H1 (cell line): ENCODE measurements around the gene SMIM24.

Experiments
- CTCF ChIP-seq, 3 experiments: IDR thresholded peaks; 1 replicate in 2 of 3; 2 replicates in 1 of 3; pipeline versions ENCODE4 v1.5.1 to v1.6.1; 2011; ENCODE audit warnings: low read length in 3 of 3, mild to moderate bottlenecking in 3 of 3, inconsistent platforms in 2 of 3, low read depth in 1 of 3, moderate library complexity in 1 of 3; ENCODE audit not compliant: insufficient read depth in 1 of 3; ENCODE audit errors: control extremely low read depth in 1 of 3
- EZH2 ChIP-seq: fragments of 200-600 bp; sonication (generic); IDR thresholded peaks from 2 replicates; pipeline ENCODE4 v1.7.1; 2012; ENCODE audit warnings: low read depth, mild to moderate bottlenecking, moderate library complexity, low read length, inconsistent platforms; ENCODE audit not compliant: severe bottlenecking
- KDM1A ChIP-seq: fragments of 200-600, 300-600 bp; sonication (generic); IDR thresholded peaks from 2 replicates; pipeline ENCODE4 v1.7.1; 2016; ENCODE audit warnings: mild to moderate bottlenecking, low read length, borderline replicate concordance

- TF ChIP-seq CTCF (IDR thresholded peaks at IDR 0.05; ENCODE audit: control extremely low read depth in 1 of 3, insufficient read depth in 1 of 3, low read depth in 1 of 3, low read length in 3 of 3) = no peak
- no peak for TF ChIP-seq KDM1A
- TF ChIP-seq EZH2 = no peak
These were observed 6.3 kb downstream of the SMIM24 start for GRCh38 chr19:3474010-3474409.
